Measurements from ENCODE around the gene FYB1. TPM values are rescaled to one million over a fixed set of nuclear protein-coding genes. Genes with fewer than 3 reads are reported as not detected.

The FYB1 gene
- total RNA-seq (2.4 and 2.6 TPM in 2 replicates), polyA plus RNA-seq (1.1 and 1.2 TPM in 2 replicates)

DNA sequence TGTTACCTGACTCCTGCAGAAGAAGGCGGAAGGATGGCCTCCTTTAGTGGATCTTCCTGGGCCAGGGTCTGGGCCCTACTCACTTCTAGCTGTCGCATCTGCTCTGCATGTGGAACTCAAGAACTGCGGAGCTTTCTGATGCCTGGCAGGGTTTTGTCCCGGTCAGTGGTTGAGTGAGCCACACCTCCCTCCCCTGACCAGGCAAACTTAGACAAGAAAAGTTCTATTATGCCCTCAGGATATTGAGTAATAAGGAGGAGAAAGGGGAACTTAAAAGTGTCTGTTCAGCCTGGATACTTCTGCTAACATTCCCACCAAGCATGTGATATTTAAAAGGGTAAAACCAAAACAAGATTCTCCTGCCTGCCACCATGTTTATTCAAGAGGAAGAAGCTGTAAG is at the start of gene FYB1:
Gene FYB1 (minus strand): TSS at position 127 of the 400 bp plus-strand sequence. CDS start 16,603 bp downstream, outside the sequence.
- Histone ChIP-seq H3K27me3 (no peaks in the 10 kb centered on the region), H3K4me2 (peak within 1 kb of the TSS; percentile 49), H4K20me1 (ENCODE audit: insufficient read depth, poor library complexity, severe bottlenecking) (no peaks in the 10 kb centered on the region), H3K9me2 (replicated peaks; ENCODE audit: insufficient read depth) (no peaks in the 10 kb centered on the region), H3K9me3 (ENCODE audit: low read depth) (no peaks in the 10 kb centered on the region), H3K27ac (peak within 1 kb of the TSS; percentile 9), H3K79me2 (no peaks in the 10 kb centered on the region), H3K4me1 (ENCODE audit: insufficient read depth) (peaks cover 15% of the 10 kb centered on the region), H3K36me3 (replicated peaks; ENCODE audit: insufficient read depth, low read depth) (no peaks in the 10 kb centered on the region), H2AFZ (peak within 1 kb of the TSS; percentile 9), H3K4me3 (no peak within 1 kb of the TSS)
- TF ChIP-seq EZH2phosphoT487 (IDR thresholded peaks at IDR 0.05; ENCODE audit: low read depth, severe bottlenecking, unreplicated experiment) (no peak), EZH2 (IDR thresholded peaks at IDR 0.05; ENCODE audit: borderline replicate concordance) (no peak), CTCF (IDR thresholded peaks at IDR 0.05; ENCODE audit: poor library complexity) (no peak)
- WGBS (ENCODE audit: low lambda C conversion rate, missing lambda C conversion rate): 75% methylated on average over 4 of the region's 4 CpGs
- no peak for DNase-seq (ENCODE audit: low spot score)

GRCh38 chr5:39267186-39267585 is 47.8 kb upstream of the FYB1 start:
- no peak overlapping the region for H3K4me3 ChIP-seq
- H3K79me2 ChIP-seq: no peaks in the 10 kb centered on the region
- TF ChIP-seq EZH2 (IDR thresholded peaks at IDR 0.05; ENCODE audit: borderline replicate concordance): no peak
- no peak for TF ChIP-seq EZH2phosphoT487 (IDR thresholded peaks at IDR 0.05; ENCODE audit: low read depth, severe bottlenecking, unreplicated experiment)
- no peak for TF ChIP-seq CTCF (IDR thresholded peaks at IDR 0.05; ENCODE audit: poor library complexity)

GRCh38 chr5:39266442-39266841 is 47.1 kb upstream of the FYB1 start:
- no peak overlapping the region for H3K4me2 ChIP-seq

More at GRCh38 chr5:39267186-39267585, 47.8 kb upstream of the FYB1 start:
- Histone ChIP-seq H3K9me2 (replicated peaks; ENCODE audit: insufficient read depth) (no peaks in the 10 kb centered on the region), H3K27ac (no peak overlapping the region), H4K20me1 (ENCODE audit: insufficient read depth, poor library complexity, severe bottlenecking) (no peaks in the 10 kb centered on the region), H3K4me1 (ENCODE audit: insufficient read depth) (no peaks in the 10 kb centered on the region), H3K9me3 (ENCODE audit: low read depth) (no peaks in the 10 kb centered on the region), H3K36me3 (replicated peaks; ENCODE audit: insufficient read depth, low read depth) (no peaks in the 10 kb centered on the region), H3K27me3 (no peaks in the 10 kb centered on the region), H3K4me2 (no peak overlapping the region), H2AFZ (no peak overlapping the region)
- WGBS (ENCODE audit: low lambda C conversion rate, missing lambda C conversion rate): 98% methylated on average over 2 of the region's 2 CpGs
- no peak for DNase-seq (ENCODE audit: low spot score)

More at GRCh38 chr5:39266442-39266841, 47.1 kb upstream of the FYB1 start:
- WGBS (ENCODE audit: low lambda C conversion rate, missing lambda C conversion rate): 0% methylated on average over 2 of the region's 2 CpGs
- no peaks in the 10 kb centered on the region for H3K36me3 ChIP-seq (replicated peaks; ENCODE audit: insufficient read depth, low read depth)
- no peaks in the 10 kb centered on the region for H3K4me1 ChIP-seq (ENCODE audit: insufficient read depth)
- no peaks in the 10 kb centered on the region for H3K79me2 ChIP-seq
- no peaks in the 10 kb centered on the region for H3K27me3 ChIP-seq
- no peak overlapping the region for H3K4me3 ChIP-seq
- no peak for TF ChIP-seq EZH2 (IDR thresholded peaks at IDR 0.05; ENCODE audit: borderline replicate concordance)
- TF ChIP-seq EZH2phosphoT487 (IDR thresholded peaks at IDR 0.05; ENCODE audit: low read depth, severe bottlenecking, unreplicated experiment): no peak
- no peak for TF ChIP-seq CTCF (IDR thresholded peaks at IDR 0.05; ENCODE audit: poor library complexity)
- DNase-seq (ENCODE audit: low spot score): no peak
- H3K27ac ChIP-seq: no peak overlapping the region
- H4K20me1 ChIP-seq (ENCODE audit: insufficient read depth, poor library complexity, severe bottlenecking): no peaks in the 10 kb centered on the region
- H3K9me3 ChIP-seq (ENCODE audit: low read depth): no peaks in the 10 kb centered on the region
- no peak overlapping the region for H2AFZ ChIP-seq
- H3K9me2 ChIP-seq (replicated peaks; ENCODE audit: insufficient read depth): no peaks in the 10 kb centered on the region
